ENCODE data around the gene USP6NL. TPM values are rescaled to one million over a fixed set of nuclear protein-coding genes. Genes with fewer than 3 reads are reported as not detected.

Gene USP6NL
- total RNA-seq, 1 experiment from 2014 or later, result 24.6 TPM

DNA sequence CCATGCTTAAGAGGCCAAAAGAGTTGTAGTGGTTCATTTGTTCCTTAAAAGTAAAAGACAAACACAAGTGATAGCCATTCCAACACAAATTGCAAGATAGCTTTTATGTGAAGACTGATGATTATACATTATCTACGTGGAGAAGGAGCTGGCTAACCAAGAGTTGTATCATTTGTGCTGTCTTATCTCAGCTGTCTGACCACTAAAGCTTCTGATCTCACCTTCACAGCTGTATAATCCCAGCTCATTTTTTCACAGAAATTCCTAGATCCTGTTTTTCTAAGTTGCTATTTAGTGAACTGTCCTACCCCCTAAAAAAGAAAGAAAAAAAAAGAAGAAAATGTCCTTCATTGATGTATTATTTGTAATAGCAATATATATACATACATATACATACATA lies 9.8 kb downstream of the USP6NL start:
- no TSS peak for BruUV-seq (replicated peaks)
- POLR2A ChIA-PET, result no interaction called here
- H3K79me2 ChIP-seq (ENCODE audit: insufficient read depth, low read length), result peaks cover 98% of the 10 kb centered on the region

More for the DNA sequence above, 9.8 kb downstream of the USP6NL start:
- Histone ChIP-seq H3K27ac (ENCODE audit: low read depth, low read length) (no peak overlapping the region), H3K4me3 (replicated peaks in 1 of 2; ENCODE audit: low read depth in 1 of 2, low read length in 2 of 2) (no peak overlapping the region), H3K4me1 (ENCODE audit: control insufficient read depth in 1 of 2, insufficient read depth in 2 of 2, low read length in 2 of 2) (peaks cover 14 to 30% of the 10 kb centered on the region in 2 experiments), H3K9ac (ENCODE audit: low read length) (no peak overlapping the region), H3K9me3 (ENCODE audit: control insufficient read depth in 1 of 2, insufficient read depth in 1 of 2, low read depth in 1 of 2, low read length in 2 of 2) (no peaks in the 10 kb centered on the region), H4K20me1 (ENCODE audit: insufficient read depth) (peaks cover 4% of the 10 kb centered on the region; the same call in 1 of the 2 replicates), H2AFZ (ENCODE audit: low read depth, low read length, poor library complexity, severe bottlenecking) (no peak overlapping the region), H3K9me2 (ENCODE audit: insufficient read depth) (no peaks in the 10 kb centered on the region), H3K27me3 (ENCODE audit: insufficient read depth, low read length) (no peaks in the 10 kb centered on the region), H3K36me3 (ENCODE audit: control insufficient read depth in 1 of 2, insufficient read depth in 2 of 2, low read length in 2 of 2) (no peaks in the 10 kb centered on the region), H3K4me2 (ENCODE audit: low read length) (no peak overlapping the region)
- ChIA-PET RAD21 (ENCODE audit: low non-redundant PET in 1 of 2, low total read pairs in 2 of 2, uncharacterized antibody in 2 of 2, unreplicated experiment in 2 of 2) (no interaction called here), CTCF (no interaction called here)
- ATAC-seq (no peak), DNase-seq (ENCODE audit: low read depth, low spot score) (no peak)
- TF ChIP-seq EGR1 (IDR thresholded peaks at IDR 0.05; ENCODE audit: low read depth) (no peak), CBX3 (IDR thresholded peaks at IDR 0.05; ENCODE audit: low read depth) (no peak), EZH2phosphoT487 (IDR thresholded peaks at IDR 0.05; ENCODE audit: borderline replicate concordance) (no peak), JUND (IDR thresholded peaks at IDR 0.05) (no peak), REST (IDR thresholded peaks at IDR 0.05; ENCODE audit: low read depth) (no peak), FOSL1 (IDR thresholded peaks at IDR 0.05; ENCODE audit: low read depth) (no peak), TCF7L2 (IDR thresholded peaks at IDR 0.05; ENCODE audit: borderline replicate concordance, extremely low read depth, insufficient read depth, insufficient read length) (no peak), RAD21 (IDR thresholded peaks at IDR 0.05; ENCODE audit: low read depth) (no peak), EZH2 (IDR thresholded peaks at IDR 0.05) (no peak), ZNF274 (IDR thresholded peaks at IDR 0.05; ENCODE audit: low read depth, low read length) (no peak), SP1 (IDR thresholded peaks at IDR 0.05; ENCODE audit: low read depth) (no peak), SRF (IDR thresholded peaks at IDR 0.05; ENCODE audit: low read depth) (no peak)
- TF ChIP-seq, protein P1, sequence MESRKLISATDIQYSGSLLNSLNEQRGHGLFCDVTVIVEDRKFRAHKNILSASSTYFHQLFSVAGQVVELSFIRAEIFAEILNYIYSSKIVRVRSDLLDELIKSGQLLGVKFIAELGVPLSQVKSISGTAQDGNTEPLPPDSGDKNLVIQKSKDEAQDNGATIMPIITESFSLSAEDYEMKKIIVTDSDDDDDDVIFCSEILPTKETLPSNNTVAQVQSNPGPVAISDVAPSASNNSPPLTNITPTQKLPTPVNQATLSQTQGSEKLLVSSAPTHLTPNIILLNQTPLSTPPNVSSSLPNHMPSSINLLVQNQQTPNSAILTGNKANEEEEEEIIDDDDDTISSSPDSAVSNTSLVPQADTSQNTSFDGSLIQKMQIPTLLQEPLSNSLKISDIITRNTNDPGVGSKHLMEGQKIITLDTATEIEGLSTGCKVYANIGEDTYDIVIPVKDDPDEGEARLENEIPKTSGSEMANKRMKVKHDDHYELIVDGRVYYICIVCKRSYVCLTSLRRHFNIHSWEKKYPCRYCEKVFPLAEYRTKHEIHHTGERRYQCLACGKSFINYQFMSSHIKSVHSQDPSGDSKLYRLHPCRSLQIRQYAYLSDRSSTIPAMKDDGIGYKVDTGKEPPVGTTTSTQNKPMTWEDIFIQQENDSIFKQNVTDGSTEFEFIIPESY (IDR thresholded peaks at IDR 0.05; ENCODE audit: extremely low read depth, insufficient replicate concordance, low read length), result no peak
- TF ChIP-seq, protein P2, sequence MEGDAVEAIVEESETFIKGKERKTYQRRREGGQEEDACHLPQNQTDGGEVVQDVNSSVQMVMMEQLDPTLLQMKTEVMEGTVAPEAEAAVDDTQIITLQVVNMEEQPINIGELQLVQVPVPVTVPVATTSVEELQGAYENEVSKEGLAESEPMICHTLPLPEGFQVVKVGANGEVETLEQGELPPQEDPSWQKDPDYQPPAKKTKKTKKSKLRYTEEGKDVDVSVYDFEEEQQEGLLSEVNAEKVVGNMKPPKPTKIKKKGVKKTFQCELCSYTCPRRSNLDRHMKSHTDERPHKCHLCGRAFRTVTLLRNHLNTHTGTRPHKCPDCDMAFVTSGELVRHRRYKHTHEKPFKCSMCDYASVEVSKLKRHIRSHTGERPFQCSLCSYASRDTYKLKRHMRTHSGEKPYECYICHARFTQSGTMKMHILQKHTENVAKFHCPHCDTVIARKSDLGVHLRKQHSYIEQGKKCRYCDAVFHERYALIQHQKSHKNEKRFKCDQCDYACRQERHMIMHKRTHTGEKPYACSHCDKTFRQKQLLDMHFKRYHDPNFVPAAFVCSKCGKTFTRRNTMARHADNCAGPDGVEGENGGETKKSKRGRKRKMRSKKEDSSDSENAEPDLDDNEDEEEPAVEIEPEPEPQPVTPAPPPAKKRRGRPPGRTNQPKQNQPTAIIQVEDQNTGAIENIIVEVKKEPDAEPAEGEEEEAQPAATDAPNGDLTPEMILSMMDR (IDR thresholded peaks at IDR 0.05 in 2 of 3, conservative IDR thresholded peaks at IDR 0.05 in 1 of 3; ENCODE audit: borderline replicate concordance in 1 of 3, insufficient read depth in 1 of 3, low read depth in 2 of 3, low read length in 2 of 3), result no peak
- TF ChIP-seq, protein P3, sequence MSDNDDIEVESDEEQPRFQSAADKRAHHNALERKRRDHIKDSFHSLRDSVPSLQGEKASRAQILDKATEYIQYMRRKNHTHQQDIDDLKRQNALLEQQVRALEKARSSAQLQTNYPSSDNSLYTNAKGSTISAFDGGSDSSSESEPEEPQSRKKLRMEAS (IDR thresholded peaks at IDR 0.05), result no peak
- intact Hi-C loops (cut with micrococcal nuclease), result no loop called here
